Uterus (tissue), 2 donors: Measurements from ENCODE around the gene DQX1.

Experiments used
- CTCF ChIP-seq, 4 experiments: fragments of 200-600 bp in 2 of 4; fragments of 450-650 bp in 2 of 4; sonication (generic) in 2 of 4; IDR thresholded peaks; one replicate each; pipeline ENCODE4 v1.5.1; 2016 to 2019; ENCODE audit warnings: antibody characterized with exemption in 4 of 4, mild to moderate bottlenecking in 2 of 4, moderate library complexity in 1 of 4
- POLR2A ChIP-seq, 2 donors: fragments of 450-650 bp; IDR thresholded peaks; one replicate each; pipeline ENCODE4 v1.6.1; 2016; ENCODE audit warnings: antibody characterized with exemption in 2 of 2, mild to moderate bottlenecking in 1 of 2, moderate library complexity in 1 of 2

- TF ChIP-seq CTCF (IDR thresholded peaks at IDR 0.05), result no peak
- no peak for TF ChIP-seq POLR2A (IDR thresholded peaks at IDR 0.05)
These were observed 46.3 kb upstream of the DQX1 start for GRCh38 chr2:74572178-74572925.
